ENCODE data around the gene NFKBIB.
"Not testable (repeated sequence)": the region's sequence is repeated elsewhere in the genome, so short reads cannot be mapped to it uniquely, and the experiment has no call there.

NFKBIB gene

GRCh38 chr19:38930776-38931520 lies 31.2 kb downstream of the NFKBIB start, which contains the start of gene MRPS12:
TSS of gene MRPS12 (plus strand) at chr19:38930944. CDS start at chr19:38931295, 351 bp downstream.
- peak; percentile 97 for DNase-seq

DNA sequence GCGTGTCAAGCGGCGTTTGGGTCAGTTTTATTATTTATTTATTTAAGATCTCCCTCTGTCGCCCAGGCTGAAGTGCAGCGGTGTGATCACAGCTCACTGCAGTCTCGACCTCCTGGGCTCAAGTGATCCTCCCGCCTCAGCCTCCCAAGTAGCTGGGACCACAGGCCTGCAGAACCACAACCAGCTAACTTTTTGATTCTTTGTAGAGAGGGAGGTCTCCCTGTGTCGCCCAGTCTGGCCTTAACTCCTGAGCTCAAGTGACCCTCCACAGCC lies 31.7 kb downstream of the NFKBIB start:
- no peak for DNase-seq

DNA sequence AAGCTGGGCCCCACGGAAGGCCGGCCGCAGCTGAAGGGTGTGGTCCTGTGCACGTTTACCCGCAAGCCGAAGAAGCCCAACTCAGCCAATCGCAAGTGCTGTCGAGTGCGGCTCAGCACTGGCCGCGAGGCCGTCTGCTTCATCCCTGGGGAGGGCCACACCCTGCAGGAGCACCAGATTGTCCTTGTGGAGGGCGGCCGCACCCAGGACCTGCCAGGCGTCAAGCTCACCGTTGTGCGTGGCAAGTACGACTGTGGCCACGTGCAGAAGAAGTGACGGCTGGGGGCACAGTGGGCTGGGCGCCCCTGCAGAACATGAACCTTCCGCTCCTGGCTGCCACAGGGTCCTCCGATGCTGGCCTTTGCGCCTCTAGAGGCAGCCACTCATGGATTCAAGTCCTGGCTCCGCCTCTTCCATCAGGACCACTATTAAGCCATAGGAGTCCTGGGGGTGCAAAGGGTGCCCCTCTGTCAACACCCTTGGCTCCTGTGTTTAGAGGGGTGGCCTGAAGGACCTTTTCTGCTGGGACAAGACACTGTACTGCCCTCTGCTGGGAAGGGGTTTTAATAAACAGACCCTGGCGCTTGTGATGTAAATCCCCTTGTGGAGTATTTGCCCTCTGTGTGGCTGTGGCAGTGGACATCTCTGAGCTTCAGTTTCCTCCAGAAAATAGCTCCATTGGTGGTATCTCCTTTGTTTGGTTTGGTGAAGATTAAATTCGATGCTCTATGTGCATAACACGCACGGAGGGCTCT lies 32.8 kb downstream of the NFKBIB start:
- DNase-seq, result no peak

DNA sequence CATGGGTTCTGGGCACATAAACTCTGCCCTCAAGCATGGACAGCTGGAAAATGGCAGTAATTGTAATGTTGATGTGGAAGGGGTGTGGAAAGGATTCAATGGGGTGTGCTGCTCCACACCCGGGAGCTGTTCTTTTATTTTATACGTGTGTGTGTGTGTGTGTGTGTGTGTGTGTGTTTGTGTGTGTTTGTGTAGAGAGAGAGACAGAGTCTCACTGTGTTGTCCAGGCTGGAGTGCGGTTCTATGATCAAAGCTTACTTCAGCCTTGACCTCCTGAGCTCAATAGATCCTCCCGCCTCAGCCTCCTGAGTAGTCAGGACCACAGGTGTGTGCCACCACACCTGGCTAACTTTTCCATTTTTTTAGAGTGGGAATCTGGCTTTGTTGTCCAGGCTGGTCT lies 33.8 kb downstream of the NFKBIB start:
- DNase-seq, result no peak

GRCh38 chr19:38939957-38940356 lies 40.2 kb downstream of the NFKBIB start:
- DNase-seq, result no peak

DNA sequence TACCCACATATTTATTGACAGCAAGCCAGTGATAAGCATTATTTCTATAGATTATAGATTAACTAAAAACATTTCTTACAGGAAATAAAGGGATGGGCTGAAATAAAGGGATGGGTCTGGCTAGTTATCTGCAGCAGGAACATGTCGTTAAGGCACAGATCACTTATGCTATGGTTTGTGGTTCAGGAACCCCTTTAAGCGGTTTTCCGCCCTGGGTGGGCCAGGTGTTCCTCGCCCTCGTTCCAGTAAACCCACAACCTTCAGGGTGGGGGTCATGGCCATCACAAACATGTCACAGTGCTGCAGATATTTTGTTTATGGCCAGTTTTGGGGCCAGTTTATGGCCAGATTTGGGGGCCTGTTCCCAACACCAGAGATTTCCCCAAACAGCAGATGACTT lies 41.7 kb downstream of the NFKBIB start:
- DNase-seq, result not testable (repeated sequence)

- DNase-seq, result no peak
Observed at GRCh38 chr19:38941979-38942378, 42.2 kb downstream of the NFKBIB start.

DNA sequence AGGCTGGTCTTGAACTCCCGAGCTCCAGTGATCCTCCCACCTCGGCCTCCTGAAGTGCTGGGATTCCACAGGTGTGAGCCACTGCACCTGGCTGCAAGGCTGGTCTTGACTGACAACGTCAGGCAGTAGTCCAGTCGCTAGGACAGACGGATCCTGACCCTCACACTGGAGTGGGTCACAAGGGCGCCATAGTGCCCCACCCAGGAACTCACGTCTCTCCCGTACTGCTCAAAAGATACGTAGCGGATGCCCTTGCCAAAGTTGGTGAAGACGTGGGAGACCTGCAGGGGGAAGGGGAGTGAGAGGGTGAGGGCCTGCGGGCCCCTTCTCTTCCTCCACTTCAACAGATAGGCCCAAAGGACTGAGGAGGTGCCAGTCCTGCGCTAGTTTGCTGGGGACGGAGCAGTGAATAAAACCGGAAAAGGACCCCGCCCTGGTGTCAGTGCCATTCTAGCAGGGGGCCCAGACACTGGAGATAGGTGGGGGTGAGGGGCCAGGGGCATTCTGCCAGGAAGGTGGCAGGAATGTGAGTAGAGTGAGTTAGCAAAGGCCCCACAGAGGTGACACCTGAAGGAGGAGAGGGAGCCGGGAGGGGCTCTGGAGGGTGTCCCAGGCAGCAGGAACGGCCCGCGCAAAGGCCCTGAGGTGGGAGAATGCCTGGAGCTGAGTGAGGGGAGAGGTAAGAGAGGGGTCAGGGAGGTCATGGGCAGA lies 42.9 kb downstream of the NFKBIB start:
- DNase-seq, result no peak

- DNase-seq, result no peak
Observed at GRCh38 chr19:38944981-38945506, 45.3 kb downstream of the NFKBIB start.

DNA sequence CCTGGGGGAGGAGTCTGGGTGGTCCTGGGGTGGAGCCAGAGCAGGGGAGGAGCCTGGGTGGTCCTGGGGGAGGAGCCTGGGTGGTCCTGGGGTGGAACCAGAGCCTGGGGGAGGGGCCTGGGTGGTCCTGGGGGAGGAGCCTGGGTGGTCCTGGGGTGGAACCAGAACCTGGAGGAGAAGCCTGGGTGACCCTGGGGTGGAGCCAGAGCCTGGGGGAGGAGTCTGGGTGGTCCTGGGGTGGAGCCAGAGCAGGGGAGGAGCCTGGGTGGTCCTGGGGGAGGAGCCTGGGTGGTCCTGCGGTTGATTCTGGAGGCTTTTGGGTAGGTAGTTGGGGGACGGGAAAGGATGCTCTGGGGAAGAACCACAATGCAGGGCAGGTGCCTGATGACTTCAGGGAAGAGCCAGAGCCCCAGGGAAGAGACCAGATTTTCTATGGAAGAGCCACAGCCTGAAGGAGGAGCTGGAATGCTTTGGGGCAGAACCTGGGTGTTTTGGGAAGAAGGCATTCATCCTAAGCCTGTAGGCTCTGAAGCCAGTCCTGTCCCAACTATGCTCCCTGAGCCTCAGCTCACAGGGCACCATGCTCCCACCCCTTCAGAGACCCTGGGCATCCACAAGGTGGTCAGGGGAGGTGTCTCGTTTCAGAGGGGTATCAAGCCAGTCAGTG lies 45.9 kb downstream of the NFKBIB start:
- DNase-seq, result no peak

GRCh38 chr19:38946229-38947010 lies 46.7 kb downstream of the NFKBIB start:
- DNase-seq, result no peak

- DNase-seq, result no peak
Observed at GRCh38 chr19:38949580-38950367, 50.0 kb downstream of the NFKBIB start.

DNA sequence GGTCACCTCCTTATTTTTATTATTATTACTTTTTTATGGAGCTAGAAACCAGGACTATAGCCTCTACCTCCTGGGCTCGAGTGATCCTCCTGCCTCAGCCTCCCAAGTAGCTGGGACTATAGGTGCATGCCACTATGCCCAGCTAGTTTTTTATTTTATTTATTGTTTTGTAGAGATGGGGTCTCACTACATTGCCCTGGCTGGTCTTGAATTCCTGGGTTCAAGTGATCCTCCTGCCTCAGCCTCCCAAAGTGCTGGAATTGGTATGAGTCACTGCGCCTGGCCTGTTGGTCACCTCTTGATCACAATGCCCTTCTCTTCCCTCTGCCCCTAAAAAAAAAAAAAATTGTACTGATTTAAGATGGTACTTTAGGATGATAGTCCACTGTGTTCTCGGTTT lies 51.4 kb downstream of the NFKBIB start:
- no peak for DNase-seq

DNA sequence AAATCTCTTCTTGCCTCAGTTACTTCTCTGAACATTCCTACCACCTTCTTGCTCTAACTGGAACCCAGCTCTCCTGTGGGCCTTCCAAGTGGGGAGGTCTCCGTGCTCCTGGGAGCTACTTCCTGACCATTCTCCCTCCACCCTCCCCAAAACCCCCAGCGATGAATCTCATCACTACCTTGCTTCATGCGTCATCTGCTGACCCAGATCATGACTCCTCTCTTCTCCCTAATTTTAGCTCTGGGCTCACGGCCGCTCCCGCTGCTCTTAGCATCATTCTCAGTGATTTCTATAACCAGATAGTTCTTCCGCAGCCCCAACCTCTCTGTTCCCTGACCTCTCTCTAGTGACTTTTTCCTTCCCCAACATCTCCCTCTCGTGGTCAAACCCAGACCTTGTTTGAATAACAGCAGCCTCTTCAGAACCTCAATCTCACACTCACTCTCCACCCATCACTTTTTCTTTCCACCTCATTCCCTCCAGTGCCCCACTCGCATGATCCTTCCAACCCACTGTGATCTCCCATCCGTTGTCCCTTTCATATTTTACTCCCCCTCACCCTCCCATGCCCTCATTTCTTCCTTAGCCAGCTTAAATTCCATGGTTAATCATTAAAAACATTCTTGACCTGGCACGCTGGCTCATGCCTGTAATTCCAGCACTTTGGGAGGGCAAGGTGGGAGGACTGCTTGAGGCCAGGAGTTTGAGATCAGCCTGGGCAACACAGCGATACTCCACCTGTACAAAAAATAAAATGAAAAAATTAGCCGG lies 52.8 kb downstream of the NFKBIB start:
- DNase-seq, result peak; percentile 33

DNA sequence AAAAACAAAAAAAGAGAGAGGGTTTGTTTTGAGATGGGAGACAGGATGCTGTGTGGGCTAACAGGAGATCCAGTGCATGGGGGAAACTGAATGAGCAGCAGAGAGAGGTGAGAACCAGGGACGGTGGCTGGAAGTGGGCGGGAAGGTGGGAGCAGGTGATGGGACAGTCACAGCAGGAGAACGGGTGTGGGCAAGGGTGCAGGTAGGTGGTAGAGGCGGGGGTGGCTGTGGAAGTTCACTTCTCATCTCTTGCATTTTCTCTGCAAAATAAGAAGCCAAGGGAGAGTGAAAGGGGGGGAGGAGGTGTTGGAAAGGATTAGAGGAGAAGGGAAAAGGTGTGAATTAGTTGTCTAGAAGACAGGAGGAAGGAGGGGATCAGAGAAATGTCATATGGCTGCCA lies 53.9 kb downstream of the NFKBIB start:
- DNase-seq, result no peak

- no peak for DNase-seq
Observed at GRCh38 chr19:38956264-38956663, 56.5 kb downstream of the NFKBIB start.

DNA sequence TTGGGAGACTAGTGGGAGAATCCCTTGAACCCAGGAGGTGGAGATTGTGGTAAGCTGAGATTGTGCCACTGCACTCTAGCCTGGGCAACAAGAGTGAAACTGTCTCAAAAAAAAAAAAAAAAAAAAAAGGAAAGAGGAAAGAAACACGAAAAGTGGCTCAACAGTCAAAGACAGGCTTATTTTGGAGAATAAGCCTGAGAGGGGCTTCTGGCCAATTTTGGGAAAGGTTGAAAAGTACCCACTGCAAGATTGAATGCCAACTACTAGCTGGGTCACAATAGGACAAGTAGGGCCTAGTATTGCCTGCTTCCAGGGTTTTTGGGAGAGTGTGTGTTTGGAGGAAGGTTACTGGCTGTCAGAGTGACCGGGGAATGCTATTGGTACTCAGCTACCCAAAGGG lies 58.5 kb downstream of the NFKBIB start:
- no peak for DNase-seq
